Caco-2 (cell line): Measurements from ENCODE around the gene ANO10. TPM values are rescaled to one million over a fixed set of nuclear protein-coding genes. Genes with fewer than 3 reads are reported as not detected.

Experiments
- BruUV-seq: library from RNA; stranded (reverse); fragments of 400-500 nt; replicated peaks from 2 replicates; lab custom pipeline; 2021; lab: Mats Ljungman, UMichigan
- CTCF ChIA-PET: fragments of 300-600 bp; sonication (Branson Sonifier 250); formaldehyde crosslinking; loops from one replicate; lab custom pipeline; 2022; ENCODE audit warnings: antibody characterized with exemption; lab: Charles Lee
- POLR2A ChIA-PET: fragments of 300-600 bp; sonication (Branson Sonifier 250); formaldehyde crosslinking; loops from one replicate; lab custom pipeline; 2022; ENCODE audit warnings: antibody characterized with exemption; lab: Charles Lee
- DNase-seq, 2 experiments: peaks; one replicate each; pipeline versions ENCODE4 v3.0.0 to v3.0.0-alpha.2; 2020 to 2022
- H3K27me3 ChIP-seq: replicated peaks from 2 replicates; pipeline ENCODE4 v1.6.0; 2011; ENCODE audit warnings: low read length; ENCODE audit not compliant: control insufficient read depth, insufficient read depth
- H3K36me3 ChIP-seq: 2 replicates; pipeline ENCODE4 v1.5.1; 2011; ENCODE audit warnings: low read length; ENCODE audit not compliant: control insufficient read depth, insufficient read depth
- H3K4me1 ChIP-seq: fragments of 250-450 bp; sonication (Bioruptor Pico); 2 replicates; pipeline ENCODE4 v1.5.1; 2020; ENCODE audit warnings: mild to moderate bottlenecking
- H3K4me3 ChIP-seq: 2 replicates; pipeline ENCODE4 v1.5.1; 2011; ENCODE audit warnings: low read depth, mild to moderate bottlenecking, control low read depth, low read length
- H3K9me3 ChIP-seq: fragments of 250-450 bp; sonication (Bioruptor Pico); 2 replicates; pipeline ENCODE4 v1.5.1; 2020; ENCODE audit warnings: mild to moderate bottlenecking, moderate library complexity
- H3K27ac Mint-ChIP-seq: one replicate; pipeline ENCODE4 v1.8.0; 2022; ENCODE audit warnings: mixed read lengths; ENCODE audit not compliant: unreplicated experiment
- H3K27me3 Mint-ChIP-seq: one replicate; pipeline ENCODE4 v1.8.0; 2022; ENCODE audit warnings: mixed read lengths; ENCODE audit not compliant: insufficient read depth, unreplicated experiment
- H3K36me3 Mint-ChIP-seq: one replicate; pipeline ENCODE4 v1.8.0; 2022; ENCODE audit warnings: mild to moderate bottlenecking, mixed read lengths; ENCODE audit not compliant: insufficient read depth, unreplicated experiment
- H3K4me1 Mint-ChIP-seq: one replicate; pipeline ENCODE4 v1.8.0; 2022; ENCODE audit warnings: low read depth, mixed read lengths; ENCODE audit not compliant: unreplicated experiment
- H3K4me3 Mint-ChIP-seq: one replicate; pipeline ENCODE4 v1.8.0; 2022; ENCODE audit warnings: mild to moderate bottlenecking, moderate library complexity, mixed read lengths; ENCODE audit not compliant: unreplicated experiment
- H3K9me3 Mint-ChIP-seq: one replicate; pipeline ENCODE4 v1.8.0; 2022; ENCODE audit warnings: mixed read lengths; ENCODE audit not compliant: unreplicated experiment
- intact Hi-C: fragments of 100-400 bp; cut with micrococcal nuclease; formaldehyde crosslinking; loops from one replicate; pipeline ENCODE4 v1.10.0; 2022; ENCODE audit not compliant: unreplicated experiment
- total RNA-seq: library from RNA; stranded (reverse); gene quantifications from 2 replicates; pipeline ENCODE4 v1.2.3, GENCODE V29; 2022
- TF ChIP-seq, protein P1 (sequence below), 2 experiments: fragments of 200-600 bp in 1 of 2; IDR thresholded peaks; 1 replicate in 1 of 2; 2 replicates in 1 of 2; pipeline versions ENCODE4 v1.5.1 to v1.8.0; 2011 to 2022; ENCODE audit warnings: antibody characterized with exemption in 1 of 2, control low read depth in 1 of 2, inconsistent platforms in 1 of 2, low read depth in 1 of 2, low read length in 1 of 2, mild to moderate bottlenecking in 1 of 2, moderate library complexity in 1 of 2; ENCODE audit not compliant: insufficient read depth in 1 of 2, severe bottlenecking in 1 of 2, unreplicated experiment in 1 of 2

The ANO10 gene
- total RNA-seq, 1 experiment from 2014 or later = 24.1 TPM

DNA sequence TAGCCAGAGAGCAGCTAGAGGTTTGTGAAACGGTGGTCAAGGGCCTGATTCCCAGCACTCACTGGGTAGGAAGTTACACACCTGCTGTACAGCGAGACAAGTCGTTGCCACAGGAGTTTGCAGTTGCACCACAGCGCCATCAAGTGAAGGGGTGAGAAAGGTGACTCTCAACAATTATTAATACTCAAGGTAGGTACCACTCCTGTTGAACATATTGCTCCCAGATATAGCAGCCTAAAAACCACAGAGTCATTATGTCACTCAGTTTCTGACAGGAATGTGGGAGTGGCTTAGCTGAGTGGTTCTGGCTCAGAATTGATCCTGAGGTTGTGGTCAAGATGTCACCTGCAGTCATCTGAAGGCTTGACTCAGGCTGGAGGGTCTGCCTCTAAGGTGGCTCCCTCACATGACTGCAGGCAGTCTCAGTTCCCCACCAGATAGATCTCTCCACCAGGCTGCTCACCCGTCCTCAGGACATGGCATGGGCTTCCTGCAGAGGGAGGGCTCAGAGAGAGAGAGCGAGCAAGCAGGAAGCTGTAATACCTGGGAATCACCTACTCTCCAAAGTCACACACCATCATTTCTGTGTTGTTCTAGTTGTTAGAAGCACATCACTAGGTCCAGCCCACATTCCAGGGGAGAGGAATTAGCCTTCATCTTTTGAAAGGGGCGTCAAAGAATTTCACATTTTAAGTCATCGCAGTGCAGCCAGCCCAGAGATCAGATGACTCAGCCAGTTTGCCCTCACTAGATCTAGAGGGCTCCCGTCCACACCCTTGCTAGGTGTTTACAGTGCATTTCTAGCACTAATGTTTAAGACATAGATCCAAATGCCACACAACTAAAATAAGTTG lies 17.0 kb upstream of the ANO10 start:
- POLR2A ChIA-PET = no interaction called here
- H3K27me3 Mint-ChIP-seq = no peaks in the 10 kb centered on the region
- intact Hi-C loops = loop anchor here (1.0 kb wide), 1 partner anchor 95 kb away; no protein-coding TSS in a partner anchor
- Histone ChIP-seq H3K9me3 (no peaks in the 10 kb centered on the region), H3K27me3 (no peaks in the 10 kb centered on the region), H3K4me3 (no peak overlapping the region), H3K36me3 (no peaks in the 10 kb centered on the region), H3K4me1 (peaks cover 10% of the 10 kb centered on the region; the same call in 1 of the 2 replicates)
- TF ChIP-seq, protein P1, sequence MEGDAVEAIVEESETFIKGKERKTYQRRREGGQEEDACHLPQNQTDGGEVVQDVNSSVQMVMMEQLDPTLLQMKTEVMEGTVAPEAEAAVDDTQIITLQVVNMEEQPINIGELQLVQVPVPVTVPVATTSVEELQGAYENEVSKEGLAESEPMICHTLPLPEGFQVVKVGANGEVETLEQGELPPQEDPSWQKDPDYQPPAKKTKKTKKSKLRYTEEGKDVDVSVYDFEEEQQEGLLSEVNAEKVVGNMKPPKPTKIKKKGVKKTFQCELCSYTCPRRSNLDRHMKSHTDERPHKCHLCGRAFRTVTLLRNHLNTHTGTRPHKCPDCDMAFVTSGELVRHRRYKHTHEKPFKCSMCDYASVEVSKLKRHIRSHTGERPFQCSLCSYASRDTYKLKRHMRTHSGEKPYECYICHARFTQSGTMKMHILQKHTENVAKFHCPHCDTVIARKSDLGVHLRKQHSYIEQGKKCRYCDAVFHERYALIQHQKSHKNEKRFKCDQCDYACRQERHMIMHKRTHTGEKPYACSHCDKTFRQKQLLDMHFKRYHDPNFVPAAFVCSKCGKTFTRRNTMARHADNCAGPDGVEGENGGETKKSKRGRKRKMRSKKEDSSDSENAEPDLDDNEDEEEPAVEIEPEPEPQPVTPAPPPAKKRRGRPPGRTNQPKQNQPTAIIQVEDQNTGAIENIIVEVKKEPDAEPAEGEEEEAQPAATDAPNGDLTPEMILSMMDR (IDR thresholded peaks at IDR 0.05; ENCODE audit: insufficient read depth in 1 of 2, low read depth in 1 of 2, low read length in 1 of 2, severe bottlenecking in 1 of 2, unreplicated experiment in 1 of 2) = peak; percentile 11 to 14
- peaks cover 6% of the 10 kb centered on the region for H3K4me1 Mint-ChIP-seq
- CTCF ChIA-PET = no interaction called here
- peak overlapping the region; percentile 35 for H3K27ac Mint-ChIP-seq
- H3K9me3 Mint-ChIP-seq = no peaks in the 10 kb centered on the region
- no TSS peak for BruUV-seq
- H3K4me3 Mint-ChIP-seq = peak overlapping the region; percentile 62
- peak; percentile 45 to 47 for DNase-seq
- H3K36me3 Mint-ChIP-seq = no peaks in the 10 kb centered on the region

DNA sequence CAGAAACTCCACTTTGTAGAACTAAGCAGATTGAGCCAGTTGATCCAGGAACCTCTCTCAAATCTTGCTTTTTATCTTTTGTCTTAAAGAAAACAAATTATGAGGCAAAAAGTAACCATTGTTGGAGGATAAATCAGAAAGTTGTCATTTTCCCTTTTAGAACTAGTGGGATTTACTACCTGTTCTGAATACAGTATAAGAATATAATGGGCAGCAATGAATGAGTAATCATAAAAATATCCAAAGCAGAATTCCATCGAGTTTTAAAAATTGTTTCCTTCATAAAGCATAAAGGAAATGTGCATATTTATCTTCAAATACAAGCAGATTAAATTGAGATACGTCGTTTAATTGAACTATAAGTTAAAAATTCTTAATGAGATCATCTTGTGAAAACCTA lies 15.9 kb upstream of the ANO10 start:
- Histone ChIP-seq H3K36me3 (no peaks in the 10 kb centered on the region), H3K4me3 (no peak overlapping the region), H3K4me1 (peaks cover 10% of the 10 kb centered on the region; the same call in 1 of the 2 replicates), H3K9me3 (no peaks in the 10 kb centered on the region), H3K27me3 (no peaks in the 10 kb centered on the region)
- no peaks in the 10 kb centered on the region for H3K27me3 Mint-ChIP-seq
- no peak for DNase-seq
- peaks cover 6% of the 10 kb centered on the region for H3K4me1 Mint-ChIP-seq
- H3K36me3 Mint-ChIP-seq = no peaks in the 10 kb centered on the region
- POLR2A ChIA-PET = no interaction called here
- TF ChIP-seq, protein P1 (IDR thresholded peaks at IDR 0.05; ENCODE audit: insufficient read depth in 1 of 2, low read depth in 1 of 2, low read length in 1 of 2, severe bottlenecking in 1 of 2, unreplicated experiment in 1 of 2) = no peak
- CTCF ChIA-PET = no interaction called here
- H3K4me3 Mint-ChIP-seq = no peak overlapping the region
- no TSS peak for BruUV-seq
- no peak overlapping the region for H3K27ac Mint-ChIP-seq
- intact Hi-C loops = loop anchor here (1.0 kb wide), 1 partner anchor 93 kb away; no protein-coding TSS in a partner anchor
- no peaks in the 10 kb centered on the region for H3K9me3 Mint-ChIP-seq

DNA sequence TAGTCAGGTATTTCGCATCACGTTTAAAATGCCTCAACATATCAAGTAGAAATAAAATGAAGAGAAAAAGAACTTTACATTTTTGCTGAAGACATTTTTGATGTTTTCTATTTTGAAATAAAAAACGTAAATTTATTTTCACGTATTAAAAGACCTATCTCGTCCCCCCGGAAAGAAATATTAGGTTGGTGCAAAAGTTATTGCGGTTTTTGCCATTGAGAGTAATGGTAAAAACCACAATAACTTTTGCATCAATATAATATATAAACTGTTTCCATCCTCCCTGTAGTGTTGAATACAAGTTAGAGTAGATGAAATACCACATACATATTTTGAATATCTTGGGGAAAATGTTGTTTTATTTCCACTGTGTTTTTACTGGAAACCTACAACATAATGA lies 11.2 kb upstream of the ANO10 start:
- Mint-ChIP-seq H3K27me3 (no peaks in the 10 kb centered on the region), H3K4me3 (no peak overlapping the region), H3K9me3 (no peaks in the 10 kb centered on the region), H3K36me3 (no peaks in the 10 kb centered on the region), H3K4me1 (peaks cover 6% of the 10 kb centered on the region), H3K27ac (no peak overlapping the region)
- Histone ChIP-seq H3K4me1 (no peaks in the 10 kb centered on the region), H3K36me3 (no peaks in the 10 kb centered on the region), H3K27me3 (no peaks in the 10 kb centered on the region), H3K9me3 (no peaks in the 10 kb centered on the region), H3K4me3 (no peak overlapping the region)
- intact Hi-C loops = no loop called here
- CTCF ChIA-PET = no interaction called here
- no TSS peak for BruUV-seq
- POLR2A ChIA-PET = no interaction called here
- DNase-seq = no peak
- TF ChIP-seq, protein P1 (IDR thresholded peaks at IDR 0.05; ENCODE audit: insufficient read depth in 1 of 2, low read depth in 1 of 2, low read length in 1 of 2, severe bottlenecking in 1 of 2, unreplicated experiment in 1 of 2) = no peak
